ENCODE measurements around the gene INIP. TPM values are rescaled to one million over a fixed set of nuclear protein-coding genes. Genes with fewer than 3 reads are reported as not detected.
"Not testable (repeated sequence)": the region's sequence is repeated elsewhere in the genome, so short reads cannot be mapped to it uniquely, and the experiment has no call there.

INIP gene
- total and polyA plus RNA-seq, 7 experiments from 2014 or later = 13.8 to 63.1 (median 32.2) TPM

DNA sequence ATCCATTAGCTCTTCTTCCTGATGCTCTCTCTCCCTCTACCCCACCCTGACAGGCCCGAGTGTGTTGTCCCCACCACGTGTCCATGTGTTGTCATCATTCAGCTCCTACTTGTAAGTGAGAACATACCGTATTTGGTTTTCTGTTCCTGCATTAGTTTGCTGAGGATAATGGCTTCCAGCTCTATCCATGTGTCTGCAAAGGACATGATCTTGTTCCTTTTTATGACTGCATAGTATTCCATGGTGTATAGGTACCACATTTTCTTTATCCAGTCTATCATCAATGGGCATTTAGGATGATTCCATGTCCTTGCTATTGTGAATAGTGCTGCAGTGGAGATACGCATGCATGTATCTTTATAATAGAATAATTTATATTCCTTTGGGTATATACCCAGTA, 44.7 kb downstream of the INIP start:
- H3K4me1 Mint-ChIP-seq; CTCF ChIA-PET; DNase-seq; intact Hi-C loops (cut with micrococcal nuclease); H3K4me3 Mint-ChIP-seq; H3K27ac ChIP-seq (ENCODE audit: low read depth, low read length); H3K27me3 Mint-ChIP-seq; H3K4me3 ChIP-seq (ENCODE audit: low read length); ATAC-seq; H3K36me3 ChIP-seq (ENCODE audit: control insufficient read depth in 2 of 3, insufficient read depth in 3 of 3, low read length in 3 of 3); H3K27ac Mint-ChIP-seq; POLR2A ChIA-PET; H3K27me3 ChIP-seq (ENCODE audit: control insufficient read depth in 2 of 2, insufficient read depth in 2 of 2, low read length in 2 of 2); H3K4me1 ChIP-seq (ENCODE audit: control insufficient read depth in 2 of 2, insufficient read depth in 2 of 2, low read length in 2 of 2): not testable (repeated sequence)
- peaks cover 5 to 14% (median 8%) of the 10 kb centered on the region in 5 donors for H3K36me3 Mint-ChIP-seq
- H3K9me3 Mint-ChIP-seq = peaks cover 3 to 16% (median 11%) of the 10 kb centered on the region in 11 donors
- H3K9me3 ChIP-seq (ENCODE audit: control insufficient read depth in 2 of 3, low read length in 3 of 3) = peaks cover 0 to 11% (median 0%) of the 10 kb centered on the region in 3 experiments

DNA sequence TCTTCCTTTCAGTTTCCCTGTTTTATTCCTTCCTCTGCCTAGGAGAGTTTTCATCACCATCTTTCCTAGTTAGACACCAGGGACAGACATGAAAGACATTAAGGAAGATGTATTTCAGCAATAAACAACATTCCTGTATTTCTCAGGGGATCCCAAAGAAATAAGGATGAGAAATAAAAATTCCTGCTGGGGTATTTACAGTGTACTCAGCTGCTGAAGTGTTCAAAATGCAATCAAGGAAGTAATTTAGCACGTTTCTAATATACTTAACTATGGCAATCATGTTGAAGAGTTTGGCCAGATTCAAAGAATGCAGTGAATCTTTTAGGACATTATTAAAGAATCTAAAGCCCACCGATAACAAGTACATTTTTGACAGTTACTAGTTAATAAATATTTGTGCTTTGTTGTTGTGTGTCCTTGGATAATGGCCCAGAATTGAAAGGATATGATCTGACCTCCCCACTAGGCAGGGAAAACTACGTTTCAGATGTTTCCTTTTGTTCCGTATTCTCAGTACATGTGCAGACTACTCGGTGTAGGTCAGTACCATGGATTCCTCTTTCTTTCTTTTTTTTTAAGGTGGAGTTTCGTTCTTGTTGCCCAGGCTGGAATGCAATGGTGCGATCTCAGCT, 46.8 kb downstream of the INIP start:
- H3K27ac ChIP-seq (ENCODE audit: low read depth, low read length) = no peak overlapping the region
- intact Hi-C loops (cut with micrococcal nuclease) = no loop called here
- H3K9me3 ChIP-seq (ENCODE audit: control insufficient read depth in 2 of 3, low read length in 3 of 3) = no peaks in the 10 kb centered on the region
- ChIA-PET POLR2A (no interaction called here), CTCF (no interaction called here)
- no peak overlapping the region for H3K4me3 ChIP-seq (ENCODE audit: low read length)
- Mint-ChIP-seq H3K27ac (no peak overlapping the region), H3K9me3 (peaks cover 0 to 4% (median 0%) of the 10 kb centered on the region in 11 donors), H3K36me3 (peaks cover 0 to 5% (median 0%) of the 10 kb centered on the region in 5 donors), H3K4me3 (no peak overlapping the region), H3K27me3 (peaks cover 0 to 4% (median 0%) of the 10 kb centered on the region in 5 donors), H3K4me1 (no peaks in the 10 kb centered on the region)
- DNase-seq (no peak), ATAC-seq (no peak)
- no peaks in the 10 kb centered on the region for H3K27me3 ChIP-seq (ENCODE audit: control insufficient read depth in 2 of 2, insufficient read depth in 2 of 2, low read length in 2 of 2)
- no peaks in the 10 kb centered on the region for H3K36me3 ChIP-seq (ENCODE audit: control insufficient read depth in 2 of 3, insufficient read depth in 3 of 3, low read length in 3 of 3)
- H3K4me1 ChIP-seq (ENCODE audit: control insufficient read depth in 2 of 2, insufficient read depth in 2 of 2, low read length in 2 of 2) = no peaks in the 10 kb centered on the region

DNA sequence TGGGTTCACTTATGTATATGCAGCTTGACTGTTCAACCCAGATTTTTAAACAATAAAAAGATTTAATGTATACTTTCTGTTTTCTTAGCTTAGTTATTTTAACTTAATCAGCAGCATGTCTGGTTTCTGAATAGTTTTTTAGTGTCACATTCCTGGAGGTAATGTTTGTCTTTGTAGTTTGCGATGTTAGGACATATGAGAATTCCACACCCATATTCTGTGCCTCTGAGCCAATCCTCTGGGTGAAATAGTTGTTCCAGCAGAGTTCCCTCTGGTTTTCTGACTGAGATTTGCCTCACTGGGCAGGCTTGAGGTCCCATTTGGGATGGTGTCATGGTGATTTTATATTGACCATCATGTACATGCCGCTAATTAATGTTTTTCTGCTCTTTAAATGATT, 48.6 kb downstream of the INIP start:
- Histone ChIP-seq H3K9me3 (ENCODE audit: control insufficient read depth in 2 of 3, low read length in 3 of 3) (no peaks in the 10 kb centered on the region), H3K4me1 (ENCODE audit: control insufficient read depth in 2 of 2, insufficient read depth in 2 of 2, low read length in 2 of 2) (no peaks in the 10 kb centered on the region), H3K27me3 (ENCODE audit: control insufficient read depth in 2 of 2, insufficient read depth in 2 of 2, low read length in 2 of 2) (no peaks in the 10 kb centered on the region), H3K36me3 (ENCODE audit: control insufficient read depth in 2 of 3, insufficient read depth in 3 of 3, low read length in 3 of 3) (no peaks in the 10 kb centered on the region), H3K27ac (ENCODE audit: low read depth, low read length) (no peak overlapping the region), H3K4me3 (ENCODE audit: low read length) (no peak overlapping the region)
- Mint-ChIP-seq H3K27me3 (peaks cover 0 to 4% (median 0%) of the 10 kb centered on the region in 5 donors), H3K4me3 (no peak overlapping the region), H3K9me3 (peaks cover 0 to 4% (median 0%) of the 10 kb centered on the region in 11 donors), H3K4me1 (no peaks in the 10 kb centered on the region), H3K27ac (no peak overlapping the region), H3K36me3 (no peaks in the 10 kb centered on the region)
- no peak for ATAC-seq
- DNase-seq = no peak
- POLR2A ChIA-PET = no interaction called here
- intact Hi-C loops (cut with micrococcal nuclease) = no loop called here
- CTCF ChIA-PET = no interaction called here

DNA sequence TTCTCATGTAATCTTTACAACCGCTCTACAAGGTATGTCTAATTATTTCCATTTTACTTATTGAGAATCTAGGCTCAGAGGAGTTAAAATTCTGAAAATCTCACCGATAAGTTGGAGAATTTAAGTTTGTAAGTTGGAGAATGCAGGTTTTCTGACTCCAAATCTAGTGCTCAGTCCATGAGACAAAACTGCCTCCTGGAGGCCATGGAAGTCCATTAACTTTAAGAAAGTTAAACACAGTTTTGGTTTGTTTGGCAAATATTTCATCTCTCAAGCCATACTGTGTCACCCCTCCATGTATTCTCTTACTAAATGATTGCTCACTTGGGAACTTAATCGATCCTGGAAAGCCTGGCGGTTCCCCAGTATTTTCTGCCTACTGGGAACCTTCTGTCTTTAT, 52.6 kb downstream of the INIP start:
- Mint-ChIP-seq H3K4me1 (no peaks in the 10 kb centered on the region), H3K4me3 (no peak overlapping the region), H3K9me3 (no peaks in the 10 kb centered on the region), H3K27me3 (no peaks in the 10 kb centered on the region), H3K27ac (no peak overlapping the region), H3K36me3 (peaks cover 0 to 2% (median 0%) of the 10 kb centered on the region in 5 donors)
- no peak overlapping the region for H3K27ac ChIP-seq (ENCODE audit: low read depth, low read length)
- H3K27me3 ChIP-seq (ENCODE audit: control insufficient read depth in 2 of 2, insufficient read depth in 2 of 2, low read length in 2 of 2) = no peaks in the 10 kb centered on the region
- ChIA-PET POLR2A (no interaction called here), CTCF (no interaction called here)
- H3K4me3 ChIP-seq (ENCODE audit: low read length) = no peak overlapping the region
- H3K36me3 ChIP-seq (ENCODE audit: control insufficient read depth in 2 of 3, insufficient read depth in 3 of 3, low read length in 3 of 3) = no peaks in the 10 kb centered on the region
- DNase-seq = no peak
- H3K9me3 ChIP-seq (ENCODE audit: control insufficient read depth in 2 of 3, low read length in 3 of 3) = no peaks in the 10 kb centered on the region
- intact Hi-C loops (cut with micrococcal nuclease) = loop anchor here in 1 of 2 donors (1.0 kb wide), 1 partner anchor 222 kb away; no protein-coding TSS in a partner anchor
- no peaks in the 10 kb centered on the region for H3K4me1 ChIP-seq (ENCODE audit: control insufficient read depth in 2 of 2, insufficient read depth in 2 of 2, low read length in 2 of 2)
- ATAC-seq = no peak

DNA sequence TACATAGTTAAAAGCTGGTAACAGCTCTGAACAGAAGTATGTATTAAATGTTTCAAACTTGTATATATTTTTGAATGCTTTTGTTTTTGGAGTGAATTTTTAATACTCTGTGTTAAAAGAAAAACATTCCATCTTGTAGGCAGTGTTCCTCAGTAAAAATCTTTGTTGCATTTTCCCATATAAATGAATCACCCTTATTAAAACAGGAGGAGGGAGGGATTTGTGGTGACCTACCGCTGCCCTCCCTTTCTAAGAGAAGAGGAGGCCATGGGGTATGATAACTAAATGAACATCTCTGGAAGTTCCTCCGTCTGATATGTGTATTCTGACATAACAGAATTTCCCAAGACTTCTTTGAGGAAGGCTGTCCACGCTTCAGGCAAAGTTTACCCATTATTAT, 53.4 kb downstream of the INIP start:
- ChIA-PET POLR2A (no interaction called here), CTCF (interaction anchor here (1.8 kb wide), 1 partner anchor 221 kb away, joined by 5 read pairs; no protein-coding TSS in a partner anchor)
- DNase-seq (no peak), ATAC-seq (no peak)
- Mint-ChIP-seq H3K27ac (no peak overlapping the region), H3K4me1 (no peaks in the 10 kb centered on the region), H3K36me3 (peaks cover 0 to 7% (median 0%) of the 10 kb centered on the region in 5 donors), H3K9me3 (no peaks in the 10 kb centered on the region), H3K27me3 (no peaks in the 10 kb centered on the region), H3K4me3 (no peak overlapping the region)
- H3K4me3 ChIP-seq (ENCODE audit: low read length) = no peak overlapping the region
- no peaks in the 10 kb centered on the region for H3K4me1 ChIP-seq (ENCODE audit: control insufficient read depth in 2 of 2, insufficient read depth in 2 of 2, low read length in 2 of 2)
- no peaks in the 10 kb centered on the region for H3K27me3 ChIP-seq (ENCODE audit: control insufficient read depth in 2 of 2, insufficient read depth in 2 of 2, low read length in 2 of 2)
- H3K27ac ChIP-seq (ENCODE audit: low read depth, low read length) = no peak overlapping the region
- no peaks in the 10 kb centered on the region for H3K36me3 ChIP-seq (ENCODE audit: control insufficient read depth in 2 of 3, insufficient read depth in 3 of 3, low read length in 3 of 3)
- intact Hi-C loops (cut with micrococcal nuclease) = no loop called here
- no peaks in the 10 kb centered on the region for H3K9me3 ChIP-seq (ENCODE audit: control insufficient read depth in 2 of 3, low read length in 3 of 3)

DNA sequence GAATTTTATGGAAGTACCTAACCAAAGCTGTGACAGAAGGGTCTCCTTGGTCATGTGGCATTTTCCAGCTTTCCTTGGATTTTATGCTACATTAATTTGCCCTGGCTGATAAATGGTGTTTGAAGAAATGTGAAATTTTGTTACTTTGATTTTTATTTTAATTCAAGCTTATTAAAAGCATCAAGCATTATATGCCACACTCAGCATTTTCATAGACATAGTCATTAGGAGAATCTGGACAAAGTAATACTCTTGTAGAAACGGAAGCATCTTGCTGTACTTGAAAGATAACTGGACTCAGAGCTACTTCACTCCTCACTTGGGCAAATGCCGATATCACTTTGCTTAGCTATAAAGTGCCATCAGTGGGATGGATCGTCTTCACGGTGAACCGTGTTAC, 54.2 kb downstream of the INIP start:
- CTCF ChIA-PET = interaction anchor here (1.8 kb wide), 1 partner anchor 220 kb away, joined by 5 read pairs; no protein-coding TSS in a partner anchor
- H3K36me3 ChIP-seq (ENCODE audit: control insufficient read depth in 2 of 3, insufficient read depth in 3 of 3, low read length in 3 of 3) = no peaks in the 10 kb centered on the region
- no peaks in the 10 kb centered on the region for H3K4me1 Mint-ChIP-seq
- no peaks in the 10 kb centered on the region for H3K27me3 ChIP-seq (ENCODE audit: control insufficient read depth in 2 of 2, insufficient read depth in 2 of 2, low read length in 2 of 2)
- no peak overlapping the region for H3K4me3 Mint-ChIP-seq
- H3K4me1 ChIP-seq (ENCODE audit: control insufficient read depth in 2 of 2, insufficient read depth in 2 of 2, low read length in 2 of 2) = no peaks in the 10 kb centered on the region
- no peak overlapping the region for H3K27ac Mint-ChIP-seq
- H3K4me3 ChIP-seq (ENCODE audit: low read length) = no peak overlapping the region
- H3K9me3 Mint-ChIP-seq = no peaks in the 10 kb centered on the region
- peaks cover 0 to 14% (median 0%) of the 10 kb centered on the region in 5 donors for H3K36me3 Mint-ChIP-seq
- no peak for DNase-seq
- no peak overlapping the region for H3K27ac ChIP-seq (ENCODE audit: low read depth, low read length)
- intact Hi-C loops (cut with micrococcal nuclease) = no loop called here
- ATAC-seq = no peak
- no peaks in the 10 kb centered on the region for H3K27me3 Mint-ChIP-seq
- POLR2A ChIA-PET = no interaction called here
- H3K9me3 ChIP-seq (ENCODE audit: control insufficient read depth in 2 of 3, low read length in 3 of 3) = no peaks in the 10 kb centered on the region

DNA sequence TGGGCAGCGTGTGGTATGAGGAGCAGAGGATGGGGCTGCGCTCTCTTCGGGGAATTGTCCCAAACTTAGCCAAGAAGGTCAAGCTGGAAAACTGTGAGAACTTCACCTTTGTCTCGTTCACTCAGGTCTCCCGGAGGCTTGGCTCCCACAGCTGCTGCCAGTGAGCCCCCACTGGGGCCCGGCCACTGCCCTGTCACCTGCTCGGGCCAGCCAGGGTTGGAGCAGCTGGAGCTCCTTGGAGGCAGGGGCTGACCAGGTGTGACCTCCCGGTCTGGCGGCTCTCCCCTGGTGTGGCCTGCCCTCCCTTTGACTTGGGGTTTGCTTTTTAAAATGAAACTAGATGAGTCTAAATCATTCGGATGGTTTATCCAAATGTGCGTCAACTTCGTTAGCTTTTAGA, 58.0 kb downstream of the INIP start:
- no peak for DNase-seq
- ChIA-PET CTCF (no interaction called here), POLR2A (no interaction called here)
- H3K9me3 Mint-ChIP-seq = no peaks in the 10 kb centered on the region
- H3K36me3 ChIP-seq (ENCODE audit: control insufficient read depth in 2 of 3, insufficient read depth in 3 of 3, low read length in 3 of 3) = no peaks in the 10 kb centered on the region
- no peaks in the 10 kb centered on the region for H3K4me1 Mint-ChIP-seq
- H3K4me3 Mint-ChIP-seq = no peak overlapping the region
- H3K27me3 ChIP-seq (ENCODE audit: control insufficient read depth in 2 of 2, insufficient read depth in 2 of 2, low read length in 2 of 2) = no peaks in the 10 kb centered on the region
- no peak overlapping the region for H3K27ac Mint-ChIP-seq
- no peak overlapping the region for H3K4me3 ChIP-seq (ENCODE audit: low read length)
- no peak for ATAC-seq
- no peaks in the 10 kb centered on the region for H3K4me1 ChIP-seq (ENCODE audit: control insufficient read depth in 2 of 2, insufficient read depth in 2 of 2, low read length in 2 of 2)
- no peaks in the 10 kb centered on the region for H3K27me3 Mint-ChIP-seq
- H3K36me3 Mint-ChIP-seq = peaks cover 0 to 22% (median 2%) of the 10 kb centered on the region in 5 donors
- no peak overlapping the region for H3K27ac ChIP-seq (ENCODE audit: low read depth, low read length)
- no peaks in the 10 kb centered on the region for H3K9me3 ChIP-seq (ENCODE audit: control insufficient read depth in 2 of 3, low read length in 3 of 3)
- intact Hi-C loops (cut with micrococcal nuclease) = no loop called here
